DND-41 (cell line): Measurements from ENCODE around the gene YWHAE.
"Not testable (repeated sequence)": the region's sequence is repeated elsewhere in the genome, so short reads cannot be mapped to it uniquely, and the experiment has no call there.

Experiments used
- ATAC-seq: fragments of 200-7000 bp; cut with Tn5 transposase; 3 replicates; pipeline ENCODE4 v1.9.1; 2021; ENCODE audit warnings: low read depth; ENCODE audit not compliant: insufficient read depth
- DNase-seq: peaks from one replicate; pipeline ENCODE4 v3.0.0-alpha.2; 2020
- H2AFZ ChIP-seq: 2 replicates; pipeline ENCODE4 v1.6.0; 2012; ENCODE audit warnings: low read depth, low read length
- H3K27ac ChIP-seq: 2 replicates; pipeline ENCODE4 v1.5.1; 2012; ENCODE audit warnings: low read length, inconsistent platforms
- H3K27me3 ChIP-seq: fragments of 200-600 bp; sonication (generic); 2 replicates; pipeline ENCODE4 v1.6.0; 2012; ENCODE audit warnings: low read length, mild to moderate bottlenecking, inconsistent platforms; ENCODE audit not compliant: insufficient read depth, poor library complexity
- H3K36me3 ChIP-seq: 2 replicates; pipeline ENCODE4 v1.5.1; 2012; ENCODE audit warnings: low read length, inconsistent platforms; ENCODE audit not compliant: insufficient read depth
- H3K4me1 ChIP-seq: 2 replicates; pipeline ENCODE4 v1.5.1; 2012; ENCODE audit warnings: mild to moderate bottlenecking, low read length; ENCODE audit not compliant: insufficient read depth
- H3K4me2 ChIP-seq: 2 replicates; pipeline ENCODE4 v1.6.0; 2012; ENCODE audit warnings: mild to moderate bottlenecking, moderate library complexity, low read length, inconsistent platforms; ENCODE audit not compliant: insufficient read depth
- H3K4me3 ChIP-seq, 2 experiments: fragments of 200-600 bp in 1 of 2; shearing (Covaris generic) in 1 of 2; 2 replicates each; pipeline ENCODE4 v1.5.1; 2012 to 2016; ENCODE audit warnings: inconsistent platforms in 2 of 2, low read length in 2 of 2, mild to moderate bottlenecking in 2 of 2, low read depth in 1 of 2, moderate library complexity in 1 of 2
- H3K79me2 ChIP-seq: 2 replicates; pipeline ENCODE4 v1.6.0; 2012; ENCODE audit warnings: low read length, inconsistent platforms; ENCODE audit not compliant: insufficient read depth
- H3K9ac ChIP-seq: 2 replicates; pipeline ENCODE4 v1.6.0; 2012; ENCODE audit warnings: low read depth, mild to moderate bottlenecking, inconsistent platforms, low read length, moderate library complexity
- H3K9me3 ChIP-seq: 2 replicates; pipeline ENCODE4 v1.5.1; 2012; ENCODE audit warnings: low read length, moderate library complexity, mild to moderate bottlenecking, inconsistent platforms; ENCODE audit not compliant: insufficient read depth, severe bottlenecking
- H4K20me1 ChIP-seq: 2 replicates; pipeline ENCODE4 v1.6.0; 2012; ENCODE audit warnings: low read length; ENCODE audit not compliant: insufficient read depth
- CTCF ChIP-seq: IDR thresholded peaks from 2 replicates; pipeline ENCODE4 v1.5.1; 2012; ENCODE audit warnings: borderline replicate concordance, low read length, moderate library complexity, mild to moderate bottlenecking; ENCODE audit not compliant: poor library complexity, severe bottlenecking; ENCODE audit errors: extremely low read depth
- EZH2 ChIP-seq: IDR thresholded peaks from 3 replicates; pipeline ENCODE4 v1.6.1; 2012; ENCODE audit warnings: borderline replicate concordance, low read depth, mild to moderate bottlenecking, moderate library complexity, low read length, inconsistent platforms; ENCODE audit not compliant: severe bottlenecking

The YWHAE gene

GRCh38 chr17:1421470-1421869 is 21.4 kb upstream of the YWHAE start:
- Histone ChIP-seq H3K9me3 (no peaks in the 10 kb centered on the region), H2AFZ (no peak overlapping the region), H3K4me3 (no peak overlapping the region), H3K4me1 (no peaks in the 10 kb centered on the region), H4K20me1 (peaks cover 19% of the 10 kb centered on the region), H3K27ac (no peak overlapping the region), H3K36me3 (peaks cover 66% of the 10 kb centered on the region), H3K79me2 (peaks cover 31% of the 10 kb centered on the region), H3K27me3 (no peaks in the 10 kb centered on the region), H3K9ac (no peak overlapping the region), H3K4me2 (no peak overlapping the region)
- ATAC-seq, result no peak
- no peak for DNase-seq
- no peak for TF ChIP-seq CTCF
- TF ChIP-seq EZH2, result no peak

- Histone ChIP-seq H4K20me1 (peaks cover 14% of the 10 kb centered on the region), H3K9me3 (no peaks in the 10 kb centered on the region), H3K4me1 (no peaks in the 10 kb centered on the region), H3K4me3 (no peak overlapping the region), H3K27me3 (no peaks in the 10 kb centered on the region), H3K4me2 (no peak overlapping the region), H3K36me3 (peaks cover 61% of the 10 kb centered on the region), H2AFZ (no peak overlapping the region), H3K9ac (no peak overlapping the region), H3K79me2 (peaks cover 26% of the 10 kb centered on the region), H3K27ac (no peak overlapping the region)
- no peak for ATAC-seq
- no peak for DNase-seq
- no peak for TF ChIP-seq CTCF
- TF ChIP-seq EZH2, result no peak
Measured at GRCh38 chr17:1420981-1421380, 21.0 kb upstream of the YWHAE start.

GRCh38 chr17:1420163-1420562 is 20.1 kb upstream of the YWHAE start:
- no peaks in the 10 kb centered on the region for H3K4me1 ChIP-seq
- DNase-seq (no peak), ATAC-seq (no peak)
- TF ChIP-seq CTCF (no peak), EZH2 (no peak)
- H3K36me3 ChIP-seq, result peaks cover 53% of the 10 kb centered on the region
- peaks cover 18% of the 10 kb centered on the region for H3K79me2 ChIP-seq
- no peaks in the 10 kb centered on the region for H3K9me3 ChIP-seq
- H4K20me1 ChIP-seq, result peaks cover 7% of the 10 kb centered on the region
- H2AFZ ChIP-seq, result no peak overlapping the region
- H3K4me2 ChIP-seq, result no peak overlapping the region
- no peak overlapping the region for H3K27ac ChIP-seq
- no peaks in the 10 kb centered on the region for H3K27me3 ChIP-seq
- H3K9ac ChIP-seq, result no peak overlapping the region
- H3K4me3 ChIP-seq, result no peak overlapping the region

- DNase-seq, H3K9ac ChIP-seq, H3K4me2 ChIP-seq, H3K4me3 ChIP-seq, H4K20me1 ChIP-seq, H3K27me3 ChIP-seq, H3K9me3 ChIP-seq, ATAC-seq, H3K27ac ChIP-seq, H3K4me1 ChIP-seq, H2AFZ ChIP-seq, H3K79me2 ChIP-seq: not testable (repeated sequence)
- H3K36me3 ChIP-seq, result peaks cover 39% of the 10 kb centered on the region
Measured at GRCh38 chr17:1418476-1418875, 18.5 kb upstream of the YWHAE start.
